ENCODE data around the gene CRACR2B.

GRCh38 chr11:849104-849824, 21.5 kb downstream of the CRACR2B start:
- TF ChIP-seq ESRRA (IDR thresholded peaks at IDR 0.05; ENCODE audit: low read length): no peak
- no peak for TF ChIP-seq RAD21 (IDR thresholded peaks at IDR 0.05; ENCODE audit: insufficient read depth, low read depth, low read length)
- no peak for TF ChIP-seq KDM1A (IDR thresholded peaks at IDR 0.05; ENCODE audit: borderline replicate concordance)
- TF ChIP-seq TCF7 (IDR thresholded peaks at IDR 0.05; ENCODE audit: borderline replicate concordance): no peak
- no peak for TF ChIP-seq EP300 (IDR thresholded peaks at IDR 0.05; ENCODE audit: borderline replicate concordance in 1 of 2, control insufficient read depth in 1 of 2, low read depth in 2 of 2, low read length in 2 of 2)
- no peak for TF ChIP-seq HDGF (IDR thresholded peaks at IDR 0.05)
- TF ChIP-seq POU2F2 (IDR thresholded peaks at IDR 0.05; ENCODE audit: borderline replicate concordance, low read depth, low read length): no peak
- no peak for TF ChIP-seq POLR2AphosphoS5 (IDR thresholded peaks at IDR 0.05; ENCODE audit: low read length)
- TF ChIP-seq RELA (IDR thresholded peaks at IDR 0.05; ENCODE audit: borderline replicate concordance, partially characterized antibody): no peak
- TF ChIP-seq, protein P1, sequence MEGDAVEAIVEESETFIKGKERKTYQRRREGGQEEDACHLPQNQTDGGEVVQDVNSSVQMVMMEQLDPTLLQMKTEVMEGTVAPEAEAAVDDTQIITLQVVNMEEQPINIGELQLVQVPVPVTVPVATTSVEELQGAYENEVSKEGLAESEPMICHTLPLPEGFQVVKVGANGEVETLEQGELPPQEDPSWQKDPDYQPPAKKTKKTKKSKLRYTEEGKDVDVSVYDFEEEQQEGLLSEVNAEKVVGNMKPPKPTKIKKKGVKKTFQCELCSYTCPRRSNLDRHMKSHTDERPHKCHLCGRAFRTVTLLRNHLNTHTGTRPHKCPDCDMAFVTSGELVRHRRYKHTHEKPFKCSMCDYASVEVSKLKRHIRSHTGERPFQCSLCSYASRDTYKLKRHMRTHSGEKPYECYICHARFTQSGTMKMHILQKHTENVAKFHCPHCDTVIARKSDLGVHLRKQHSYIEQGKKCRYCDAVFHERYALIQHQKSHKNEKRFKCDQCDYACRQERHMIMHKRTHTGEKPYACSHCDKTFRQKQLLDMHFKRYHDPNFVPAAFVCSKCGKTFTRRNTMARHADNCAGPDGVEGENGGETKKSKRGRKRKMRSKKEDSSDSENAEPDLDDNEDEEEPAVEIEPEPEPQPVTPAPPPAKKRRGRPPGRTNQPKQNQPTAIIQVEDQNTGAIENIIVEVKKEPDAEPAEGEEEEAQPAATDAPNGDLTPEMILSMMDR (IDR thresholded peaks at IDR 0.05 in 2 of 3, conservative IDR thresholded peaks at IDR 0.05 in 1 of 3; ENCODE audit: control insufficient read depth in 2 of 3, extremely low read depth in 1 of 3, insufficient read depth in 1 of 3, low read depth in 3 of 3, low read length in 3 of 3): no peak
- TF ChIP-seq BRCA1 (IDR thresholded peaks at IDR 0.05; ENCODE audit: low read depth, low read length): no peak
- no peak for TF ChIP-seq PBX3 (IDR thresholded peaks at IDR 0.05; ENCODE audit: insufficient replicate concordance, low read depth, low read length)
- TF ChIP-seq POLR2A (IDR thresholded peaks at IDR 0.05; ENCODE audit: low read depth, low read length): no peak
